Measurements from ENCODE around the gene C21orf58.
"Not testable (repeated sequence)": the region's sequence is repeated elsewhere in the genome, so short reads cannot be mapped to it uniquely, and the experiment has no call there.

Gene C21orf58

GRCh38 chr21:46323710-46324389 is at the start of gene C21orf58, which contains the start of gene PCNT:
TSS of gene C21orf58 (minus strand) at chr21:46323870. CDS start at chr21:46322738, 1,132 bp downstream.
TSS of gene PCNT (plus strand) at chr21:46324156. CDS start at chr21:46324229, 73 bp downstream.
- DNase-seq = peak; percentile 97

- DNase-seq = not testable (repeated sequence)
These were observed 49.3 kb upstream of the C21orf58 start for GRCh38 chr21:46372947-46373346.

GRCh38 chr21:46372014-46372485 is 48.4 kb upstream of the C21orf58 start:
- no peak for DNase-seq

GRCh38 chr21:46371204-46372013 is 47.7 kb upstream of the C21orf58 start:
- no peak for DNase-seq

- no peak for DNase-seq
These were observed 46.0 kb upstream of the C21orf58 start for GRCh38 chr21:46369520-46370235.

- DNase-seq = peak; percentile 22
These were observed 45.0 kb upstream of the C21orf58 start for GRCh38 chr21:46368533-46369285.

GRCh38 chr21:46366966-46367365 is 43.3 kb upstream of the C21orf58 start:
- DNase-seq = no peak

- no peak for DNase-seq
These were observed 42.9 kb upstream of the C21orf58 start for GRCh38 chr21:46366561-46366960.

- DNase-seq = no peak
These were observed 42.4 kb upstream of the C21orf58 start for GRCh38 chr21:46366091-46366490.

GRCh38 chr21:46363698-46364097 is 40.0 kb upstream of the C21orf58 start:
- no peak for DNase-seq

GRCh38 chr21:46362946-46363345 is 39.3 kb upstream of the C21orf58 start:
- DNase-seq = no peak

- no peak for DNase-seq
These were observed 38.3 kb upstream of the C21orf58 start for GRCh38 chr21:46361935-46362334.

- DNase-seq = no peak
These were observed 37.5 kb upstream of the C21orf58 start for GRCh38 chr21:46361176-46361575.

- no peak for DNase-seq
These were observed 34.2 kb upstream of the C21orf58 start for GRCh38 chr21:46357684-46358425.

GRCh38 chr21:46357335-46357604 is 33.6 kb upstream of the C21orf58 start:
- no peak for DNase-seq

- DNase-seq = no peak
These were observed 33.0 kb upstream of the C21orf58 start for GRCh38 chr21:46356494-46357334.

GRCh38 chr21:46356005-46356338 is 32.3 kb upstream of the C21orf58 start:
- no peak for DNase-seq

- DNase-seq = no peak
These were observed 31.7 kb upstream of the C21orf58 start for GRCh38 chr21:46355161-46356004.

- DNase-seq = no peak
These were observed 30.8 kb upstream of the C21orf58 start for GRCh38 chr21:46354518-46354917.

- no peak for DNase-seq
These were observed 30.4 kb upstream of the C21orf58 start for GRCh38 chr21:46354046-46354445.

All from stimulated activated CD4-positive, alpha-beta T cell treated with anti-CD3 and anti-CD28 coated beads, Interleukin-2, amount 100 ng/mL, for 24 hours (primary cell).